Brain microvascular endothelial cell (primary cell): ENCODE measurements around the gene ESYT2.
A peak's percentile ranks its signal among the peaks of the same experiment; 100 is the strongest.

Experiments used
- DNase-seq: peaks from one replicate; pipeline ENCODE4 v3.0.0-alpha.2; 2020
- H3K27ac ChIP-seq: fragments of 250-450 bp; sonication (Bioruptor Pico); 2 replicates; pipeline ENCODE4 v1.5.1; 2020; ENCODE audit warnings: mild to moderate bottlenecking, moderate library complexity
- H3K27me3 ChIP-seq: fragments of 250-450 bp; sonication (Bioruptor Pico); replicated peaks from 2 replicates; pipeline ENCODE4 v1.5.1; 2020; ENCODE audit warnings: mild to moderate bottlenecking
- H3K36me3 ChIP-seq: fragments of 250-450 bp; sonication (Bioruptor Pico); replicated peaks from 2 replicates; pipeline ENCODE4 v1.5.1; 2020; ENCODE audit warnings: mild to moderate bottlenecking
- H3K4me3 ChIP-seq: 2 replicates; pipeline ENCODE4 v1.5.1; 2011; ENCODE audit warnings: low read depth, mild to moderate bottlenecking, control low read depth, low read length, moderate library complexity
- CTCF ChIP-seq: IDR thresholded peaks from 2 replicates; pipeline ENCODE4 v1.5.1; 2011; ENCODE audit warnings: low read depth, mild to moderate bottlenecking, moderate library complexity, low read length, control low read depth, inconsistent platforms; ENCODE audit errors: missing control alignments
- in situ Hi-C: cut with HindIII; loops from 2 replicates; pipeline ENCODE4 v1.10.0; 2017; ENCODE audit warnings: low sequenced_read_pairs, low pct_ligation_motif_present

The ESYT2 gene

GRCh38 chr7:158802535-158803366 lies 26.6 kb downstream of the ESYT2 start:
- DNase-seq, result no peak
- peaks cover 4% of the 10 kb centered on the region for H3K36me3 ChIP-seq
- in situ Hi-C loops, result no loop called here
- no peaks in the 10 kb centered on the region for H3K27me3 ChIP-seq
- peak overlapping the region; percentile 52 for H3K27ac ChIP-seq
- TF ChIP-seq CTCF, result no peak
- H3K4me3 ChIP-seq, result no peak overlapping the region

DNA sequence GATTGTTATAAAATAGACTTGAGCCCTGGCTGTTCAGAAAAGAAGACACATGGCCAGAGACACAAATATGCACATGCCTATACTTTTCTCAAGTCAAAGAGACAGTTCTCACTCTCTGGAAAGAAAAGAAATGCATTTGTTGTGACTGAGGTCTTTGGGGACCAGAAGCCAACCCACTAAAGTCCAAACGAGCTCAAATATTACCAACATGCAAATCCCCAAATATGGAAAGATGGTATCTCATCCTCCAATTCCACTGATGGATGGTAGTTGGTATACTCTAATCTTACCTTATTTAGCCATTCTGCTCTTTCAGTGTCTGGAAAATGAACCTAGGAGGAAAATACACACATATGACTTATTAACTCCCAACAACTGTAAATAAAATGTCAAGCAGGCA lies 30.6 kb downstream of the ESYT2 start:
- Histone ChIP-seq H3K27ac (no peak overlapping the region), H3K27me3 (no peaks in the 10 kb centered on the region), H3K36me3 (peaks cover 32% of the 10 kb centered on the region), H3K4me3 (no peak overlapping the region)
- TF ChIP-seq CTCF, result no peak
- in situ Hi-C loops, result no loop called here
- DNase-seq, result no peak

GRCh38 chr7:158796667-158797066 lies 32.6 kb downstream of the ESYT2 start:
- in situ Hi-C loops, result no loop called here
- Histone ChIP-seq H3K27ac (no peak overlapping the region), H3K36me3 (peaks cover 40% of the 10 kb centered on the region), H3K27me3 (no peaks in the 10 kb centered on the region), H3K4me3 (no peak overlapping the region)
- no peak for TF ChIP-seq CTCF
- no peak for DNase-seq

GRCh38 chr7:158795272-158795671 lies 34.0 kb downstream of the ESYT2 start:
- H3K36me3 ChIP-seq, result peaks cover 47% of the 10 kb centered on the region

DNA sequence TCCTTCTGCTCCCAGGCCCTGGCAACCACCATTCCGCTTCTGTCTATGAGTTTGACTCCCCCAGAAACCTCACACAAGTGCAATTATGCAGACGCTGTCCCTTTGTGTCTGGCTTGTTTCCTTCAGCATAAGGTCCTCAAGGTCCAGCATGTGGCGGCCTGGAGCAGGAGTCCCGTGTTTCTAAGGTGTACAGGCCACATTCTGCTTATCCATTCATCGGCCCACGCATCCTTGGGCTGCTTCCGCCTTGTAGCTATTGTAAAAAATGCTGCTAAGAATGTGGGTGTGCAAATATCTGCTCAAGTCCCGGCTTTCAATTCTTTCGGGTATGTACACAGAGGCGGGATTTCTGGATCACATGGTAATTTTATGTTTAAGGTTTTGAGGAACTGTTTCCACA lies 38.2 kb downstream of the ESYT2 start:
- TF ChIP-seq CTCF, result no peak
- Histone ChIP-seq H3K4me3 (no peak overlapping the region), H3K36me3 (peaks cover 52% of the 10 kb centered on the region), H3K27me3 (no peaks in the 10 kb centered on the region), H3K27ac (no peak overlapping the region)
- in situ Hi-C loops, result no loop called here
- no peak for DNase-seq

More at GRCh38 chr7:158795272-158795671, 34.0 kb downstream of the ESYT2 start:
- no peak for TF ChIP-seq CTCF
- in situ Hi-C loops, result no loop called here
- DNase-seq, result no peak
- Histone ChIP-seq H3K4me3 (no peak overlapping the region), H3K27me3 (no peaks in the 10 kb centered on the region), H3K27ac (no peak overlapping the region)

DNA sequence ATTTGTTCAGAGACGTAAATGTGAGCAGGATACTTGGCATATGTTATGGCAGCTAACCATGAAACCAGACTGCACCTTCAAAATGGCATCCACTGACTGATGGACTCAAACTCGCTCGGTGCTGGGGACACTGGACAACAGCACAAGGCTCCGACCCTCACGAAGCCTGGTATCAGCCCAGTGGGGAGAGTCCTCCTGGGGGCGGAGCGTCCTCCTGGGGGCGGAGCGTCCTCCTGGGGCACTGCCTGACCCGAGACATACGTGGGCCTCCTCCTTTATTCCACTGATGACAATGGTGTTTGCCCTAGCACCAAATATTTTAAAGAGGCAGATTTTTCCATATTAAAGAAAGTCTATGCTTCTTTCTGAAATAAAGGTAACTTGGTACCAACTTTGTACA lies 39.5 kb downstream of the ESYT2 start:
- H3K4me3 ChIP-seq, result no peak overlapping the region
- in situ Hi-C loops, result no loop called here
- no peak for DNase-seq
- no peak overlapping the region for H3K27ac ChIP-seq
- TF ChIP-seq CTCF, result no peak
- no peaks in the 10 kb centered on the region for H3K27me3 ChIP-seq
- H3K36me3 ChIP-seq, result peaks cover 41% of the 10 kb centered on the region
